HG02642 (cell line): ENCODE data around the gene FGF14.
"Not testable (repeated sequence)": the region's sequence is repeated elsewhere in the genome, so short reads cannot be mapped to it uniquely, and the experiment has no call there.

Experiments
- ATAC-seq: cut with Tn5 transposase; IDR thresholded peaks from one replicate; pipeline ENCODE4 v1.9.1; 2021; ENCODE audit warnings: mild to moderate bottlenecking; ENCODE audit not compliant: unreplicated experiment, poor library complexity

FGF14 gene

DNA sequence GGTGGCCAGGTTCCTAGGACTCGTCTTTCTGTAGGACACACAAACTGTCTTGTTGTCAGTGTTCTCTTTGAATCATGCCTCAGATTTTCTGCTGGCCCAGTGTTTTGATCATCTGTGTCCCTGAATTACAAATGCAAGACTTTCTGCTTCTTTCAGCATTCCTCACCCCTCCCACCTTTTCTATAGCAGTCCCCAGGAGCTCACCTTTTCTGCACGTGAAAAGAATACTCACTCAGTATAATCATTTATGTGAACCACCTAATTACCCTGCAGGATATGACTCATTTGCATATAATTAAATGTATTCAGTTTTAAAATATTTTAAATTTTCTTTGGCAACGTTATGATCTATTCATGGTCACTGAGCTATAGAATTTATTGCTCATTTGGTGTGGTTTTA is 560.1 kb downstream of the FGF14 start:
- ATAC-seq, result no peak

DNA sequence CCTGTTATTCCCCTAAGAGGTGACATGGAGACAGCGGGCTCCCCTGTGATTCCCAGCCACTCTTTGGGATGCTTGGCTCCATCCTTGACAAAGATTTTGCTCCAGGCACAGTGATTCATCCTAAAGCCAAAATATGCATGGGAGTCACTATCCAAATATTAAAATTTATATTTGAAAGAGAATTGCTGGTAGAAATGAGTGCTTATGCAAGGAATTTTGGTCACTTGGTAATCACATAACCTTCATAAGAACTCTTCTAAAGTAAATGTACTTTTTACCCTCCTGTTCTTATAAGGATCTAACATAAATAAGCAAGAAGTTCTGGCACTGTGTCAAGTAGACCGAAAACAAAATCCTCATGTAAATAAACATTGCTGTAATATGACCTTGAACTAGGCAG is 563.5 kb downstream of the FGF14 start:
- no peak for ATAC-seq

DNA sequence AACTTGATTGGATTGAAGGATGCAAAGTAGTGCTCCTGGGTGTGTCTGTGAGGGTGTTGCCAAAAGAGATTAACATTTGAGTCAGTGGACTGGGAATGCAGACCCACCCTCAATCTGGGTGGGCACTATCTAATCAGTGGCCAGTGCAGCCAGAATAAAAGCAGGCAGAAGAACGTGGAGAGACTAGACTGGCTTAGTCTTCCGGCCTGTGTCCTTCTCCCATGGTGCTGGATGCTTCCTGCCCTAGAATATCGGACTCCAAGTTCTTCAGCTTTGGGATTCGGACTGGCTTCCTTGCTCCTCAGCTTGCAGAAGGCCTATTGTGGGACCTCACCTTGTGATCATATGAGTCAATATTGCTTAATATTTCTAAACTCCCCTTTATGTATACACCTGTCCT is 564.1 kb downstream of the FGF14 start:
- not testable (repeated sequence) for ATAC-seq

DNA sequence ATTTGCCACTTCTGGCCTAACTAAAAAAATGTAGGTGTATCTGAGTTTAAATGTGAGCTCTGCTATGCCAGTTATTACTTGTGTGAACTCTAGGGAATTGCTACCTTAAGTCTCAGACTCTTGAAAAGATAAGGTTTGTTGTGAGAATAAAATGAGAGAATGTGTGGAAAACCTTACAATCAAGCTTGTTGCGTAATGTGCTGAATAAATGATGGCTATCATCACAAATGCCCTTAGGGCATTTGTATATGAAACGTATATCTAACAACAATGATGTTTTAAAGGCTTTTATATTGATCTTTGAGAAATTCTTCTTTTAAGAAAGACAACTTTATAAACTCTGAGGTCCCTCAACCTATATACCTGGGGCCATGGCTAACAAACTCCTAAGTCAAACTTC is 564.6 kb downstream of the FGF14 start:
- ATAC-seq, result no peak

DNA sequence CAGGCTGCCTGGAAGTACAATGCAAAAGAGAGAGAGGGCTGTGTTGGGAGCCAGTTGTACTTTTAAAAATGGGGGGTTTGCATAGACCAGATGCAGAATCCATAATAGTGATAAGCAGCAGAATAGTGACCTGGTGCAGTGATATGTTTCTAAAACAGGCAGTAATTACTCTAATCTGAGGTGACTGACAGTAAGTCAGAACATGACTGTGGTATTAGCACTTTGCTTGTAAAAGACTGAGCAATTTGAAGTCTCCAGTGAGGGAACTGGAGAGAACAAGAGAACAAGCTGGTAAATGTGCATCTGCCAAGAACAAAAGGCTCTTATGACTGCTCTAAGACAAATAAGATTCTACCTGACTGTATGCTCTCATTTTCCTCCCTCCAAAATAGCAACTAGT is 565.9 kb downstream of the FGF14 start:
- no peak for ATAC-seq

DNA sequence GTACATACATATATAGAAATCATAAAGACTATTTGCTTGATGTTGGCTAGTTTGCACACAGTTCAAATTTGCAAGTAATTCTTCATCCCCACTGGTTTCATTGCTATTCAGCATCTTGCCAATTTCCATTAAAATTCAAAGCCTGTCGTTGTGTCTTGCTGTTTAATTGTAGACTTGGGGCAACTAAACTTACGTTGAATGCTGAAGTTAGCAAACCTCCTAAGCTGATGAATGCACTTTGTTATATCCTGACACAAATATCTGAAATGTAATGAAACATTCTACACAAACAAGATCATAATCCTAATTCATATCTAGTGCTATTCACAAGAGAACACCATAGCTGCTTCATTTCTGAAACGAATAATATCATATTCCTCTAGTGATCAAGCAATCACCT is 568.2 kb downstream of the FGF14 start:
- ATAC-seq, result no peak

DNA sequence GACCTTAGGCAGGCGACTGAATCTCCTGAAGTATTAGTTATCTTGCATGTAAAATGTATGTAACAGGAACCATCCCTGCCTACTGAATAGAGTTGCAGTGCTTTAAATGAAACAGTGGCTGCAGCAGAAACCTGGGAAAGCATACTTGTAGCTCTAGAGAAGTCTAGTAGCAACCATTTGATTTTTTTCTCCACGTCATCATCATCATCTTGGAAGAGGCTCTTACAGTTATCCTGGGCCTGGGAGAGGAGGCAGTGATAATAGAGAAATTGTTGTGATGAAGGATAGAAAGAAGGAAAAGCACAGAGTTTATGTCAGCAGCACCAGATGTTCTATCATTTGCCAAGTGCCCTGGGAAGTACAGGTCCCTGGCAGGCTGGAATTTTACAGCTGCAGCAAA is 571.8 kb downstream of the FGF14 start:
- no peak for ATAC-seq

DNA sequence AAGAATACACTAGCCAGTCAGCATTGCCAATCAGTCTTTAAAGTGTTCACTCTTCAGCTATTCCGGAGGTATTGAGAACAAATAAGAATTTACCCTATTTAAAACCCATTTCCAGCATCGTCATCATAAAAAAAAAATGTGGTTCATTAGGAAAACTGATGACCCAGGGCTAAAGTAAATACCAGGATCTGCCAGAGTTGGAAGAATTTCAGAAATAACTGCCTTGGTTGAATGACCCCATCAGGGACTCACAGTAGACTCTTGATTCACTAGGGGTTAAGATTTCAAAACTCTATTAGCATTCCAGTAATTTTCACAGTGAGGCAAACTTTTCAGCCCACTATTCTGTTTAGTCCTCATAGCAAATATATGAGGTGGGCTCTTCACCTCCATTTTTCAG is 572.4 kb downstream of the FGF14 start:
- ATAC-seq, result no peak

DNA sequence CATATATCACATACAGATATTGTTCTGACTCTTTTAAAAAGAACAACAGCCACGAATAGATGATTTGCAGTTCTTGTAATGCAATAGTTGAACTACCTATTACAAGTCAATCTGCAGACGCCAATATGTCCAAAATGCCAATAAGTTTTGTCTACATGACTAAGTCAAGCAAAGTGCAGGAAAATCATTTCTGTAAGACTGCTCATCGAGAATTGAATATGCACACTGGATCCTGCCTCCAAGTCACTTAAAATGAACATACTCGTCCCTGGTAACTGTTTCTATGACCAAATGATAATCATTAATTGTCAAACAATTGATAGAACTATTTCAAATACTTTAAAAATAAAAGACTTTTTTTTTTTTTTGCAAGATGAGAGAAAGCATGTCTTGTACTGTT is 573.7 kb downstream of the FGF14 start:
- no peak for ATAC-seq

DNA sequence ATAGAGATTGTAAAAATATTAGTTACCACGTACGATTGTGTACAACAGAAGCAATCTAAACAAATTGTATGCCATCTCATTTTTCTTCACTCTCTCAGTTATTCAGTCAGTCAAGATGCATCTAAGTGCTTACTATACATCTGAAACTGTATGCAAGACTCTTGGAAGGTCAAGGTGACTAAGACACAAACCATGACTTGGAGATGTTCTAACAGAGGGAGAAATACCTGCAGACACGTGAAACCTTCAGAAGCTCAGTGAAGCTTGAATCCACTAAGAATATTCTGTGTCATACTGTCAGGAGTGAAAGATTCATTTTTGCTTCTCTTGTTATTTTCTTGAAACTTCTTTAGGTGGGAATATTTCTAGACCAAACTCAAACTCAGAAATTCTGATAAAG is 584.0 kb downstream of the FGF14 start:
- no peak for ATAC-seq

DNA sequence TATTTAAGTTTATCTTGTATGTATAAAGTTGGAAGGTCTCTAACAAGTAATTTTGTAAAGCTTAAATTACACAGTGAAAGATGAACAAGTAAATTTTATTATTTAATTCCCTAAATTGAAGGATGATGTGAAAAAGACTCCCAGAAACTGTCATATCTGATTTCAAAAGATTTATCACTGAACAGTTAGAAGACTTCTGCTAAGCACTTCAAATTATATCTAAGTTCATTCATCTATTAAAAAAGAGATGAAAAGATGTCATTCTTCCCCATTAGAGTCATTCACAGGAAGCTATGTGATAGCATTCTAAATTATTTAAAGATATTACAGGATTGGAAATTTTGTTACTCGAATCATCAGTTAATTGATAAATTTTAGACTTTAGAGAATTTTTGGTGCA is 590.0 kb downstream of the FGF14 start:
- no peak for ATAC-seq

DNA sequence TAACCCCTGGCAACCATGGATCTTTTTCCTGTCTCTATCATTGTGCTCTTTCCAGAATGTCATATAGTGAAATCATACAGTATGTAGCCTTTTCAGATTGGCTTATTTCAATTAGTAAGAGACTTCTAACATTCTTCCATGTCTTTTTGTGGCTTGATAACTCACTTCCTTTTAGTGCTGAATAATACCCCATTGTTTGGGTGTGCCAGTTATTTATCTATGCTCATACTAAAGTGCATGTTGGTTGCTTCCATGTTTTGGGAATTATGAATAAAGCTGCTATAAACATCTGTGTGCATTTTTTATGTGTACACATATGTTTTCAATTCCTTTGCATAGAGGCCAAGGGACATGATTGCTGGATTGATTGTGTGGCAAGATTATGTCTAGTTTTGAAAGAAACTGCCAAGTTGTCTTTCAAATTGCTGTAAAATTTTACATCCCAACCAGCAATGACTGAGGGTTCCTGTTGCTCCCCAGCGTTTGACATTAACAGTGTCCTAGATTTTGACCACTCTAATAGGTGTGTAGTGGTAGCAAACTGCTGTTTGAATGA is 590.5 kb downstream of the FGF14 start:
- no peak for ATAC-seq

DNA sequence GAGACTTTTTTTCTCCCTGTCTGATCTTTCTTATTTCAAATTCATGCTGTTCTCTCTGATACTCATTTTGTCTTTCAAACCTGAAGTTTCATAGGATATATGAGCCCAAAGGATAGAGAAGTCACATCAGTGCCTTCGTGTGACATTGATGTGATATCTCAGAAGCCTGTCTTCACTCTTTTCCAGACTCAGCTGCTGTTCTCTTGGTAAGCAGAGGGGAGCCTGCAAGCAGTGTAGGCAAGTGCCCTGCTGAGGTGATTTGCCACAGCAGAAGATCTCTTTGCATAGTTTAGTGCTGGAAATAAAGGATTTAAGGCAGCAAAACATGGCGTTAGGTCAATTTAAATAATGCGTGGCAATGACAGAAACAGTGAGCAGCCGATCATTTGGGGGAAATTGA is 602.7 kb downstream of the FGF14 start:
- ATAC-seq, result no peak

DNA sequence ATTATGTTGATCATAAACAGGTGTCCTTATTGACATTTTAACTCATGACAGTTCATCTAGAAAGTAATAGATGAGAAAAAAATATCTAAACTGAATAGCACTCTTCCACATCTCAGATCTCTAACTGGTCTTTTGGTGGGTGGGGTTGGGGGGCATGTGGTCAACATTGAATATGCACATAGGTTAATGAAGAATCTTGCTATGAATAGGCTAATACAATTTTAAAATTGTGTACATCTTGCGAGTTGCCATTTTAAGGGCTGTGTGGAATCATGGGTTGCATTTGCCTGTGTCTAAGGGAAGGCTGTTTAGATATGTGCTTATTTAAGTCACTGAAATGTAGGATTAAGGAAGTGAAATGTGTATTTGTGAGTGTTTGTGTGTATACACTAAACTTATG is 603.4 kb downstream of the FGF14 start:
- ATAC-seq, result no peak

DNA sequence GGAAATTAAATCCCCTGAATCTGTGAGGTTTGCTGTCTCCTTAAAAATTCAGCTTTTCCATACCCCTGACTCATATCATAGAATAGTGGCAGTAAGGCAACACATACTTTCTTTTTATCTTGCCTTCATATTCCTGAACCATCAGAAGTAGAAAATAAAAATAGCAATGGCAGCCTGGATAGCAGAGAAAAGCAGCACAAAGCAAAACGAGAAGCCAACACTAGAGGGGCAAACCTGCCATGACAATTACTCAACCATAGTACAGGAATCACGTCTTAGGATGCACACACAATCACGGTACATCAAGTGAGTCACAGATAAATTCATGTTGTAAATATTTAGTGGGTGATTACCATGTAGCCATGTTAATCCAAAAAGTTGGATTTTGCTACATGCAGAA is 606.4 kb downstream of the FGF14 start:
- no peak for ATAC-seq

DNA sequence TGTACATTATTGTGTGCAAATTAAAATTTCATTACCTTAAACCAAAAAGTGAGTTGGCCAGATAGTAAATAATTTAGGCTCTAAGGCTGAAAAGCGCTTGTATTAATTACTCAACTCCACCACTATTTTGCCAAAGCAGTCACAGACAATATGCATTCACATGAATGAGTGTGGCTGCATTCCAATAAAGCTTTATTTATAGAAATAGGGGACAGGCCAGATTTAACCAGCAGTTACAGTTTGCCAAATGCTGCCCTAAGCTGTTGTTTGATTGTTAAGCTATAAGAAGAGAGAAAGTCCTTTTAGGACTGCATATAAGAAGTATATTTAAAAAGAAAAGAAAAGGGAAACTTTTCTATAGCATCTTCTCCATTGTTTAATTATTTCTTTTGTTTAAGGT is 606.8 kb downstream of the FGF14 start:
- no peak for ATAC-seq

DNA sequence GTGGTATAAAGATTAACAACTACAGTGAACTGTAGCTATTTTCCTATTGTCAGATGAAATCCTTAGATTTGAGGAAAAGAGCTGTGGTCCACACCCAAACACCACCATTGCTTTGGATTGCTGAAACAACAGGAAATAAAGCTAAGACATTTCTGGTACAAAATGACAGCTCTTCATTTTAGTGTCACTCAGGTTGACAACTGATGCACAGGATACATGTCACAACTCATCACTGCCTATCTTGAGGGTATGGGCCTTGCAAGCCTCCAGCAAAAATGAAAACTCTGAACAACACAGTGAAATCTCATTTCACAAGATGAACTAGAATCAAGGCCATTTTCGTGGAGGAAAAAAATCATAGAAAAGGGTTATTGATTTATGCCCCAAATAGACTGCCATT is 609.7 kb downstream of the FGF14 start:
- ATAC-seq, result no peak

DNA sequence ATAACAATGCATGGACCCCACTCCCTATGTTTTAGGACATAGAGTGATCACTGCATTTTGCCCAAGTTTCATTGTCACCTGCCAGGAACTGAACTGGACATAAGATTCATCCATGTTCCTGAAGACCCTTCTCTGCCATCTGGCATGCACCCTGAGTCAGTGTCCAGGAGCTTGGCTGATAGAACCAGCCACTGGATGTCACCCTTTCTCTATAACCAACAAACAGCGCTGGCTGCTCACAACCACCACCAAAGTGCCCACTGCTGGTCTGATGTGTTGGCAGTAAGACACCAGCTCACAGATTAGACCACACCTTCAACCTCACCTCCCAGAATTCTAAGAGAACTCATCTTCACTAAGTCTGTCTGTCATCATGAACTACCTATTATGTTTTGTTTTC is 616.0 kb downstream of the FGF14 start:
- ATAC-seq, result peak; percentile 56

DNA sequence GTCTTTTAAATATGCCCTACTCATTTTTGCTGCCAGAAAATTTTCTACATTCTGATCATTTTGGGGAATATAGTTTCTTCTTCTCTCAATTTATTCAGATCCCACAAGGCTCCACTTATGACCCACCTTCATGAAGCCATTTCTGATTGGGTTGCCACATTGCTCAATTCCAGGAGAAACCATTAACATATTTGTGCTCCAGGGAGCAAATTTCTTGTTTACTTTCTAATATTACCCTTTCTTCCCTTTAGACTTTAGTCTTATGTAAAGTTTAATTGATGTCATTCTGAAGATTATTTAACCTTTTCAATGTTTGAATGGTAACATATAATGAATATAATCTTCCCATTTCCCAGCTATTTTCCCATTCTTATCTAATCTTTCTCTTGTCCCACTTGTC is 617.5 kb downstream of the FGF14 start:
- ATAC-seq, result no peak

DNA sequence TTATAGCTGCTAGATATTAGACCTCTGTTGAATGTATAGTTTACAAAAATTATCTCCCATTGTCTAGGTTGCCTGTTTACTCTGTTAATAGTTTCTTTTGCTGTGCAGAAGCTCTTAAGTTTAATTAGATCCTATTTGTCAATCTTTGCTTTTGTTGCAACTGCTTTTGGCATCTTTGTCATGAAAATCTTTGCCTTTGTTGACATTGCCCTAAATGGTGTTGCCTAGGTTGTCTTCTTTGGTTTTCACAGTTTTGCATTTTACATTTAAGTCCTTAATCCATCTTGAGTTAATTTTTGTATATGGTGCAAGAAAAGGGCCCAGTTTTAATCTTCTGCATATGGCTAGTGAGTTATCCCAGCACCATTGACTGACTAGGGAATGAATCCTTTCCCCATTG is 618.3 kb downstream of the FGF14 start:
- ATAC-seq, result no peak

DNA sequence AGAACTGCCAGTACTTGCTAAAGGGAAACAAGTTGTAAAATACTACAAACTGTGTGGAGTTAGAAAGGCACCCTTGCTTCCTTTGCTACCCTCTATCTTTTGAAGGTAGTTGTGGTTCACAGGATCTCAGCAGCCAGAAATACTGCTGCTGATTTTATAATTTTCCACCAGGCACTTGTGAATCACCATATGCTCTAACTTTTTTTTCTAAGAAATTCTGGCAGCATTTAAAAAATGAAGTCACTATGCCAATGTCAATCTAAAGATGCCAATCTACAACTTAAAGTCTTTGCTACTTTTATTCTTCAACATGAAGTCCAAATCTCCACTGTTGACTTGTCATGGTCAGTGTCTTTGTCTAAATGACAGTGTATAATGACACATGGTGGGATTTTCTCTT is 621.6 kb downstream of the FGF14 start:
- ATAC-seq, result no peak

DNA sequence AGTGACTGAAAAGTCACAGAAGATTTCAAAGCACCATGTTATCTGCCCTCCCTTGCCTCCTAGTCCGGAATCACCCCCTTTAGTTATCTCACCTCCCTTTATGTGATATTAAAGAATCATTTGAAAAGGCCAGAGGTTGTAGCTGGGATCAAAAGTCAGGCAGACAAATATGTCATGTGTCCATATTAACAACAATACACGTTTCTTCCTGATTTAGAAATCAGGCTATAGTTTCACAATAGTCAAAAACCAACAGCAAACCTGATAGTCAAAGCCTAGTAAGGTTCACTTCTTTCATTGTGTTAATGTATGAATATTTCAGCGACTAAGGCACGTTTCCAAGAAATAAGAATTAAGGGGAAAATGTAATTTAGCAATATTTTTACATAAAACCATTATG is 622.7 kb downstream of the FGF14 start:
- no peak for ATAC-seq

DNA sequence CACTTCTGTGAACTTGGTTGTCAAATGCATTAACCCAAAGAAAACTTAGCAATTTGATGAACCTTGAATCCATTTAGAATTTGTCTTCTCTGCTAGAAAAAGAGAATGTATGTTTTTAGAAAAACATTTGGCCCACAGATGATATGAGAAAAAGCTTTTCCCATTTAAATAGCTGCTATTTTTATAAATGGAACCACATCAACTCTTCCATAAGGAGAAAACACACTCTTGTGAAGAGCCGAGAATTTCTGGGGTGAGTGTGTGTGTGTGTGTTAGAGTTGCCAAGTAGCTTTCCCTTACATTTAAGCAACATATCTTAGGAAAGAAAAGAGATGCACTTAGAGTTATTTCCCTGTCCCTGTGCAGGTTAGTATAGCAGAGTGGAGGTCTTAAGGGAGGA is 626.6 kb downstream of the FGF14 start:
- no peak for ATAC-seq
